Endothelial cell of umbilical vein (primary cell): ENCODE data around the gene ACOT7. TPM values are rescaled to one million over a fixed set of nuclear protein-coding genes. Genes with fewer than 3 reads are reported as not detected.

Experiments
- BruUV-seq: library from RNA; stranded (reverse); fragments of 400-500 nt; replicated peaks from 2 replicates; lab custom pipeline; 2021; lab: Mats Ljungman, UMichigan
- CTCF ChIA-PET: fragments of 300-600, 350-600 bp; sonication (Branson Sonifier 250); formaldehyde crosslinking; loops from one replicate; lab custom pipeline; 2021; ENCODE audit warnings: antibody characterized with exemption, inconsistent platforms; lab: Charles Lee
- POLR2A ChIA-PET: fragments of 300-600, 350-600 bp; sonication (Branson Sonifier 250); formaldehyde crosslinking; loops from one replicate; lab custom pipeline; 2021; ENCODE audit warnings: antibody characterized with exemption, inconsistent platforms; lab: Charles Lee
- DNase-seq: peaks from one replicate; pipeline ENCODE4 v3.0.0-alpha.2; 2011; ENCODE audit warnings: low read depth, low spot score
- FAIRE-seq: peaks from 2 replicates; lab custom pipeline; 2011; peaks lifted over from hg19 to GRCh38; lab: Jason Lieb, UNC
- H2AFZ ChIP-seq: 2 replicates; pipeline ENCODE4 v1.6.0; 2012; ENCODE audit warnings: low read depth, low read length, control low read depth, inconsistent platforms
- H3K27ac ChIP-seq: 2 replicates; pipeline ENCODE4 v1.5.1; 2011; ENCODE audit warnings: low read depth, mild to moderate bottlenecking, control low read depth, low read length, moderate library complexity; ENCODE audit not compliant: insufficient read depth
- H3K27me3 ChIP-seq, 2 experiments: 2 replicates each; pipeline versions ENCODE4 v1.6.0 to v1.6.1; 2011; ENCODE audit warnings: low read length in 2 of 2, mixed read lengths in 1 of 2; ENCODE audit not compliant: control insufficient read depth in 2 of 2, insufficient read depth in 2 of 2
- H3K36me3 ChIP-seq, 2 experiments: 2 replicates in 1 of 2; 3 replicates in 1 of 2; pipeline ENCODE4 v1.5.1; 2011; ENCODE audit warnings: low read length in 2 of 2, mild to moderate bottlenecking in 1 of 2, moderate library complexity in 1 of 2; ENCODE audit not compliant: control insufficient read depth in 2 of 2, insufficient read depth in 2 of 2; ENCODE audit errors: extremely low read depth in 1 of 2
- H3K4me1 ChIP-seq: 3 replicates; pipeline ENCODE4 v1.5.1; 2011; ENCODE audit warnings: mild to moderate bottlenecking, low read length; ENCODE audit not compliant: control insufficient read depth, insufficient read depth; ENCODE audit errors: extremely low read depth
- H3K4me2 ChIP-seq: 2 replicates; pipeline ENCODE4 v1.6.1; 2011; ENCODE audit warnings: low read length, control low read depth, mixed read lengths; ENCODE audit not compliant: insufficient read depth
- H3K4me3 ChIP-seq, 3 experiments: fragments of 200-600 bp in 1 of 3; sonication (generic), shearing (Covaris generic) in 1 of 3; replicated peaks in 1 of 3; 2 replicates each; pipeline ENCODE4 v1.5.1; 2011 to 2016; ENCODE audit warnings: control low read depth in 3 of 3, low read length in 3 of 3, mild to moderate bottlenecking in 2 of 3, inconsistent platforms in 1 of 3, low read depth in 1 of 3, moderate library complexity in 1 of 3; ENCODE audit not compliant: insufficient read depth in 1 of 3
- H3K79me2 ChIP-seq: 2 replicates; pipeline ENCODE4 v1.6.0; 2012; ENCODE audit warnings: low read length, inconsistent platforms; ENCODE audit not compliant: control insufficient read depth, insufficient read depth
- H3K9ac ChIP-seq: replicated peaks from 2 replicates; pipeline ENCODE3; 2011; ENCODE audit warnings: low read length, control low read depth; ENCODE audit not compliant: insufficient read depth; ENCODE audit errors: extremely low read depth
- H3K9me1 ChIP-seq: replicated peaks from 3 replicates; pipeline ENCODE4 v1.6.0; 2011; ENCODE audit warnings: mild to moderate bottlenecking, low read length; ENCODE audit not compliant: control insufficient read depth, insufficient read depth; ENCODE audit errors: extremely low read depth
- H3K9me3 ChIP-seq: replicated peaks from 2 replicates; pipeline ENCODE4 v1.5.1; 2012; ENCODE audit warnings: low read length, inconsistent platforms; ENCODE audit not compliant: control insufficient read depth, insufficient read depth
- H4K20me1 ChIP-seq: replicated peaks from 2 replicates; pipeline ENCODE3; 2011; ENCODE audit warnings: mild to moderate bottlenecking, low read length; ENCODE audit not compliant: control insufficient read depth, insufficient read depth; ENCODE audit errors: extremely low read depth
- CTCF ChIP-seq, 2 donors: IDR thresholded peaks; 1 replicate in 1 of 2; 2 replicates in 1 of 2; pipeline ENCODE4 v1.5.1; 2011; ENCODE audit warnings: low read length in 2 of 2, mild to moderate bottlenecking in 2 of 2, moderate library complexity in 2 of 2, control low read depth in 1 of 2, inconsistent platforms in 1 of 2, low read depth in 1 of 2; ENCODE audit not compliant: insufficient read depth in 1 of 2; ENCODE audit errors: extremely low read depth in 1 of 2
- FOS ChIP-seq: IDR thresholded peaks from 2 replicates; pipeline ENCODE4 v1.6.1; 2011; ENCODE audit warnings: mild to moderate bottlenecking, low read length, moderate library complexity, borderline replicate concordance; ENCODE audit not compliant: insufficient read depth
- JUN ChIP-seq: IDR thresholded peaks from 2 replicates; pipeline ENCODE4 v1.6.1; 2011; ENCODE audit warnings: borderline replicate concordance, low read depth; ENCODE audit not compliant: insufficient read length, insufficient read depth
- dilution Hi-C: fragments of 300-500 bp; cut with MboI; formaldehyde crosslinking; loops from one replicate; pipeline ENCODE4 v1.15.0; 2019; ENCODE audit warnings: low sequenced_read_pairs; ENCODE audit not compliant: extremely low pct_ligation_motif_present
- intact Hi-C: fragments of 100-400 bp; cut with micrococcal nuclease; formaldehyde crosslinking; loops from one replicate; pipeline ENCODE4 v1.10.0; 2022
- polyA plus RNA-seq, 4 experiments: library from polyadenylated mRNA; depleted of rRNA in 3 of 4; stranded (reverse) in 3 of 4; unstranded in 1 of 4; fragments of >200 nt; gene quantifications; 2 replicates each; pipeline versions ENCODE4 v1.2.1 to v1.2.3, GENCODE V29; 2011 to 2012; ENCODE audit warnings: missing spikeins in 1 of 4
- total RNA-seq: library from RNA; stranded (reverse); gene quantifications from 2 replicates; pipeline ENCODE4 v1.2.3, GENCODE V29; 2021

Gene ACOT7
- total and polyA plus RNA-seq, 2 donors (not counting 3 experiments of a cell fraction or from before 2014, with no cell fraction given) = 69.4 to 105 TPM

GRCh38 chr1:6343506-6344405 lies 49.8 kb downstream of the ACOT7 start:
- DNase-seq = peak; percentile 67
- Histone ChIP-seq H3K4me2 (no peak overlapping the region), H3K4me1 (peaks cover 7% of the 10 kb centered on the region), H3K27me3 (no peaks in the 10 kb centered on the region), H3K9ac (no peak overlapping the region), H3K4me3 (no peak overlapping the region), H4K20me1 (no peaks in the 10 kb centered on the region), H2AFZ (no peak overlapping the region), H3K36me3 (no peaks in the 10 kb centered on the region), H3K79me2 (no peaks in the 10 kb centered on the region), H3K9me3 (no peaks in the 10 kb centered on the region), H3K27ac (no peak overlapping the region), H3K9me1 (no peaks in the 10 kb centered on the region)
- TF ChIP-seq JUN (no peak), CTCF (IDR thresholded peaks at IDR 0.05; ENCODE audit: extremely low read depth in 1 of 2, insufficient read depth in 1 of 2, low read depth in 1 of 2, low read length in 2 of 2) (peak; percentile 89 to 94), FOS (no peak)
- ChIA-PET POLR2A (no interaction called here), CTCF (interaction anchor here (0.7 to 17.6 kb wide), 12 partner anchors 14 to 291 kb away, joined by 3 to 208 read pairs (median 4); no protein-coding TSS in a partner anchor)
- dilution Hi-C loops (no loop called here), intact Hi-C loops (loop anchor here (1.0 to 10.0 kb wide), 6 partner anchors 62 to 286 kb away; partner anchors contain the start of genes GPR153 and RPL22)
- FAIRE-seq = peak; percentile 83
- BruUV-seq = no TSS peak
